ENCODE results near the gene TYW5.

GRCh38 chr2:199979398-199979797, 24.1 kb upstream of the TYW5 start:
- TF ChIP-seq CTCF (conservative IDR thresholded peaks at IDR 0.05; ENCODE audit: low read depth, low read length) (no peak), EZH2 (IDR thresholded peaks at IDR 0.05; ENCODE audit: low read length, unreplicated experiment) (no peak)

All from PC-3 (cell line).